Measurements from ENCODE around the gene SMG7.

Gene SMG7

DNA sequence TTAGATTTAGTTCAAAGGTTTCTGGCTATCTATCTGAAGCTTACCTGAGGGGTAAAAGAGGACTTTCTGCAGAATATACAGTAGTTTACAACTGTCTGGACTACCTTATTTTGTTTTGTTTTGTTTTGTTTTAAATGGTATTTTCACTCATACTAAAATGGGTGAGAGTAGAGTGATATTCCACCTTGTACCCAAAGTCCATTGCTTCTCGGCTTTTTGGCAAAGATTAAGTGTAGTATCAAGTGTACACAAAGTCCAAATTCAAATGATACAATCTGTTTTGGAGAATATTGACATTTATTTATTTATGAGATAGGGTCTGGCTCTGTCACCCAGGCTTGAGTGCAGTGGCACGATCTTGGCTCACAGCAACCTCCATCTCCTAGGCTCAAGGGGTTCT lies 11.7 kb upstream of the SMG7 start:
- peaks cover 15% of the 10 kb centered on the region; the same call in 1 of the 2 replicates for H3K27me3 ChIP-seq (ENCODE audit: control insufficient read depth, low read length)
- no peak overlapping the region for H3K27ac ChIP-seq (ENCODE audit: low read depth, low read length)
- TF ChIP-seq, protein P1, sequence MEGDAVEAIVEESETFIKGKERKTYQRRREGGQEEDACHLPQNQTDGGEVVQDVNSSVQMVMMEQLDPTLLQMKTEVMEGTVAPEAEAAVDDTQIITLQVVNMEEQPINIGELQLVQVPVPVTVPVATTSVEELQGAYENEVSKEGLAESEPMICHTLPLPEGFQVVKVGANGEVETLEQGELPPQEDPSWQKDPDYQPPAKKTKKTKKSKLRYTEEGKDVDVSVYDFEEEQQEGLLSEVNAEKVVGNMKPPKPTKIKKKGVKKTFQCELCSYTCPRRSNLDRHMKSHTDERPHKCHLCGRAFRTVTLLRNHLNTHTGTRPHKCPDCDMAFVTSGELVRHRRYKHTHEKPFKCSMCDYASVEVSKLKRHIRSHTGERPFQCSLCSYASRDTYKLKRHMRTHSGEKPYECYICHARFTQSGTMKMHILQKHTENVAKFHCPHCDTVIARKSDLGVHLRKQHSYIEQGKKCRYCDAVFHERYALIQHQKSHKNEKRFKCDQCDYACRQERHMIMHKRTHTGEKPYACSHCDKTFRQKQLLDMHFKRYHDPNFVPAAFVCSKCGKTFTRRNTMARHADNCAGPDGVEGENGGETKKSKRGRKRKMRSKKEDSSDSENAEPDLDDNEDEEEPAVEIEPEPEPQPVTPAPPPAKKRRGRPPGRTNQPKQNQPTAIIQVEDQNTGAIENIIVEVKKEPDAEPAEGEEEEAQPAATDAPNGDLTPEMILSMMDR (IDR thresholded peaks at IDR 0.05; ENCODE audit: low read depth, low read length, poor library complexity, severe bottlenecking): no peak
- no peak for TF ChIP-seq EZH2phosphoT487 (IDR thresholded peaks at IDR 0.05; ENCODE audit: borderline replicate concordance, low read length)
- no peaks in the 10 kb centered on the region for H3K79me2 ChIP-seq (ENCODE audit: control insufficient read depth, low read length)
- H3K4me1 ChIP-seq (ENCODE audit: control insufficient read depth, low read length): no peaks in the 10 kb centered on the region
- H3K36me3 ChIP-seq (ENCODE audit: control insufficient read depth, low read length): no peaks in the 10 kb centered on the region
- H3F3A ChIP-seq (ENCODE audit: control insufficient read depth, insufficient read depth): no peaks in the 10 kb centered on the region
- no peaks in the 10 kb centered on the region for H4K20me1 ChIP-seq (ENCODE audit: control insufficient read depth, insufficient read depth, low read depth, low read length)
- no peak overlapping the region for H3K4me3 ChIP-seq (ENCODE audit: low read length)
- H3K4me2 ChIP-seq (ENCODE audit: low read length): no peak overlapping the region
- H3K9me2 ChIP-seq (replicated peaks; ENCODE audit: control insufficient read depth, low read length): no peaks in the 10 kb centered on the region
- H3K9me3 ChIP-seq (ENCODE audit: control insufficient read depth, insufficient read depth, low read length): no peaks in the 10 kb centered on the region

DNA sequence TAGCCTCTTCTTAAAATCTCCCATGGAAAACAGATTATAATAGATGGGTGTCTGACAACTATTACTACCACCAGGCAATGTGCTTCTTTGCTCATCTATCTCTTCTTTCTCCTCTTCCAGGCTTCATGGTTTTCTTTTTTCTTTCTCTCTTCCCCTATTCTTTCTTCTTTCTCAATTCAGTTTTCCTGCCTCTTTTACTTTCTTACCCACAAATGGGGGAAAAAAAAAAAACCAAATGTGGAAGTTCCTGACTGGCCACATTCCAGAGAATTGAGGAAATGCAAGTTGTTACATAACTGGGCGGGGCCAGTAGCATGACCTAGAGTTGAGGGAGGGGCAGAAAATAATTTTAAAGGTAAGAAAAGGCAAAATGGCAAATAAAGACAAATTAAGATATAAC lies 10.9 kb upstream of the SMG7 start:
- Histone ChIP-seq H3K4me3 (ENCODE audit: low read length) (no peak overlapping the region), H3K4me2 (ENCODE audit: low read length) (no peak overlapping the region)

GRCh38 chr1:183463566-183463965 lies 8.7 kb upstream of the SMG7 start:
- Histone ChIP-seq H4K20me1 (ENCODE audit: control insufficient read depth, insufficient read depth, low read depth, low read length) (no peaks in the 10 kb centered on the region), H3K36me3 (ENCODE audit: control insufficient read depth, low read length) (no peaks in the 10 kb centered on the region), H3K79me2 (ENCODE audit: control insufficient read depth, low read length) (no peaks in the 10 kb centered on the region), H3K9me3 (ENCODE audit: control insufficient read depth, insufficient read depth, low read length) (no peaks in the 10 kb centered on the region), H3K27me3 (ENCODE audit: control insufficient read depth, low read length) (peaks cover 11% of the 10 kb centered on the region; the same call in 1 of the 2 replicates), H3F3A (ENCODE audit: control insufficient read depth, insufficient read depth) (no peaks in the 10 kb centered on the region), H3K9me2 (replicated peaks; ENCODE audit: control insufficient read depth, low read length) (no peaks in the 10 kb centered on the region), H3K4me2 (ENCODE audit: low read length) (no peak overlapping the region), H3K27ac (ENCODE audit: low read depth, low read length) (no peak overlapping the region), H3K4me3 (ENCODE audit: low read length) (no peak overlapping the region), H3K4me1 (ENCODE audit: control insufficient read depth, low read length) (no peaks in the 10 kb centered on the region)
- TF ChIP-seq, protein P1 (IDR thresholded peaks at IDR 0.05; ENCODE audit: low read depth, low read length, poor library complexity, severe bottlenecking): no peak
- no peak for TF ChIP-seq EZH2phosphoT487 (IDR thresholded peaks at IDR 0.05; ENCODE audit: borderline replicate concordance, low read length)

More for the DNA sequence above, 10.9 kb upstream of the SMG7 start:
- no peaks in the 10 kb centered on the region for H3F3A ChIP-seq (ENCODE audit: control insufficient read depth, insufficient read depth)
- H3K27me3 ChIP-seq (ENCODE audit: control insufficient read depth, low read length): peaks cover 15% of the 10 kb centered on the region; the same call in 1 of the 2 replicates
- H3K9me2 ChIP-seq (replicated peaks; ENCODE audit: control insufficient read depth, low read length): no peaks in the 10 kb centered on the region
- H3K36me3 ChIP-seq (ENCODE audit: control insufficient read depth, low read length): no peaks in the 10 kb centered on the region
- H3K27ac ChIP-seq (ENCODE audit: low read depth, low read length): no peak overlapping the region
- no peaks in the 10 kb centered on the region for H3K79me2 ChIP-seq (ENCODE audit: control insufficient read depth, low read length)
- no peaks in the 10 kb centered on the region for H3K4me1 ChIP-seq (ENCODE audit: control insufficient read depth, low read length)
- no peak for TF ChIP-seq EZH2phosphoT487 (IDR thresholded peaks at IDR 0.05; ENCODE audit: borderline replicate concordance, low read length)
- TF ChIP-seq, protein P1 (IDR thresholded peaks at IDR 0.05; ENCODE audit: low read depth, low read length, poor library complexity, severe bottlenecking): no peak
- H4K20me1 ChIP-seq (ENCODE audit: control insufficient read depth, insufficient read depth, low read depth, low read length): no peaks in the 10 kb centered on the region
- no peaks in the 10 kb centered on the region for H3K9me3 ChIP-seq (ENCODE audit: control insufficient read depth, insufficient read depth, low read length)
